ENCODE results near the gene ZNF217. TPM values are rescaled to one million over a fixed set of nuclear protein-coding genes. Genes with fewer than 3 reads are reported as not detected.

Gene ZNF217
- total and polyA plus RNA-seq, 10 of the 15 experiments (the other 5 are each of a cell fraction or from before 2014, with no cell fraction given) = 8.5 to 76.6 (median 40.6) TPM

DNA sequence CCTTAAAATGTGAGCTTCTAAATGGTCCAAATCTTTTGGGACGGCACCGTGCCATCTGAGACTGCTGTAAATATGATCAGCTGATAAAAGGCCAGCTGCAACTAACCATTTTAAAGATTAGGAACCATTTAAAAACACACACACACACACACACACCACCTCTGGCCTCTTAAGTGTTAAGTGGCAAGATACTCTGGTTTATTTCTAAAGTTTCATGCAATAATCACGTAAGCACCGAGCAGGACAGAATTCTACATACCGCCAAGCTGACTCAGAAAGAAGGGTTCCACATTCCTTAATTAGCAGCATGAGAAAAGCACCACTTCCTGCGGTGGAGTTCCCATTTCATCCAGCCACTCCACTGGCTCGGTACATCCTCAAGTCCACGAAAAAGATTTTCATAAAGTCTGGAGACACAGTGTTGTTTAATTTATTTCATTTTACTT lies 17.8 kb upstream of the ZNF217 start (continued):
- TF ChIP-seq, protein P1, sequence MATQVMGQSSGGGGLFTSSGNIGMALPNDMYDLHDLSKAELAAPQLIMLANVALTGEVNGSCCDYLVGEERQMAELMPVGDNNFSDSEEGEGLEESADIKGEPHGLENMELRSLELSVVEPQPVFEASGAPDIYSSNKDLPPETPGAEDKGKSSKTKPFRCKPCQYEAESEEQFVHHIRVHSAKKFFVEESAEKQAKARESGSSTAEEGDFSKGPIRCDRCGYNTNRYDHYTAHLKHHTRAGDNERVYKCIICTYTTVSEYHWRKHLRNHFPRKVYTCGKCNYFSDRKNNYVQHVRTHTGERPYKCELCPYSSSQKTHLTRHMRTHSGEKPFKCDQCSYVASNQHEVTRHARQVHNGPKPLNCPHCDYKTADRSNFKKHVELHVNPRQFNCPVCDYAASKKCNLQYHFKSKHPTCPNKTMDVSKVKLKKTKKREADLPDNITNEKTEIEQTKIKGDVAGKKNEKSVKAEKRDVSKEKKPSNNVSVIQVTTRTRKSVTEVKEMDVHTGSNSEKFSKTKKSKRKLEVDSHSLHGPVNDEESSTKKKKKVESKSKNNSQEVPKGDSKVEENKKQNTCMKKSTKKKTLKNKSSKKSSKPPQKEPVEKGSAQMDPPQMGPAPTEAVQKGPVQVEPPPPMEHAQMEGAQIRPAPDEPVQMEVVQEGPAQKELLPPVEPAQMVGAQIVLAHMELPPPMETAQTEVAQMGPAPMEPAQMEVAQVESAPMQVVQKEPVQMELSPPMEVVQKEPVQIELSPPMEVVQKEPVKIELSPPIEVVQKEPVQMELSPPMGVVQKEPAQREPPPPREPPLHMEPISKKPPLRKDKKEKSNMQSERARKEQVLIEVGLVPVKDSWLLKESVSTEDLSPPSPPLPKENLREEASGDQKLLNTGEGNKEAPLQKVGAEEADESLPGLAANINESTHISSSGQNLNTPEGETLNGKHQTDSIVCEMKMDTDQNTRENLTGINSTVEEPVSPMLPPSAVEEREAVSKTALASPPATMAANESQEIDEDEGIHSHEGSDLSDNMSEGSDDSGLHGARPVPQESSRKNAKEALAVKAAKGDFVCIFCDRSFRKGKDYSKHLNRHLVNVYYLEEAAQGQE (IDR thresholded peaks at IDR 0.05; ENCODE audit: low read depth, low read length) = no peak
- TF ChIP-seq DPF2 (IDR thresholded peaks at IDR 0.05) = peak; percentile 65
- TF ChIP-seq SRF (IDR thresholded peaks at IDR 0.05; ENCODE audit: low read depth in 2 of 2, low read length in 2 of 2) = peak in 1 of 2 experiments; percentile 59; a peak in 2 of 4 replicates
- TF ChIP-seq ZSCAN29 (IDR thresholded peaks at IDR 0.05) = no peak
- TF ChIP-seq MYC (IDR thresholded peaks at IDR 0.05; ENCODE audit: insufficient read depth, insufficient read length, insufficient replicate concordance, low read length, severe bottlenecking) = no peak
- TF ChIP-seq POLR2AphosphoS2 (IDR thresholded peaks at IDR 0.05; ENCODE audit: low read depth, low read length) = no peak
- no peak for TF ChIP-seq NR2C2 (IDR thresholded peaks at IDR 0.05; ENCODE audit: borderline replicate concordance, control insufficient read depth, insufficient read length, low read depth)
- TF ChIP-seq, protein P2, sequence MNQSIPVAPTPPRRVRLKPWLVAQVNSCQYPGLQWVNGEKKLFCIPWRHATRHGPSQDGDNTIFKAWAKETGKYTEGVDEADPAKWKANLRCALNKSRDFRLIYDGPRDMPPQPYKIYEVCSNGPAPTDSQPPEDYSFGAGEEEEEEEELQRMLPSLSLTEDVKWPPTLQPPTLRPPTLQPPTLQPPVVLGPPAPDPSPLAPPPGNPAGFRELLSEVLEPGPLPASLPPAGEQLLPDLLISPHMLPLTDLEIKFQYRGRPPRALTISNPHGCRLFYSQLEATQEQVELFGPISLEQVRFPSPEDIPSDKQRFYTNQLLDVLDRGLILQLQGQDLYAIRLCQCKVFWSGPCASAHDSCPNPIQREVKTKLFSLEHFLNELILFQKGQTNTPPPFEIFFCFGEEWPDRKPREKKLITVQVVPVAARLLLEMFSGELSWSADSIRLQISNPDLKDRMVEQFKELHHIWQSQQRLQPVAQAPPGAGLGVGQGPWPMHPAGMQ (IDR thresholded peaks at IDR 0.05; ENCODE audit: borderline replicate concordance) = no peak
- TF ChIP-seq, protein P3, sequence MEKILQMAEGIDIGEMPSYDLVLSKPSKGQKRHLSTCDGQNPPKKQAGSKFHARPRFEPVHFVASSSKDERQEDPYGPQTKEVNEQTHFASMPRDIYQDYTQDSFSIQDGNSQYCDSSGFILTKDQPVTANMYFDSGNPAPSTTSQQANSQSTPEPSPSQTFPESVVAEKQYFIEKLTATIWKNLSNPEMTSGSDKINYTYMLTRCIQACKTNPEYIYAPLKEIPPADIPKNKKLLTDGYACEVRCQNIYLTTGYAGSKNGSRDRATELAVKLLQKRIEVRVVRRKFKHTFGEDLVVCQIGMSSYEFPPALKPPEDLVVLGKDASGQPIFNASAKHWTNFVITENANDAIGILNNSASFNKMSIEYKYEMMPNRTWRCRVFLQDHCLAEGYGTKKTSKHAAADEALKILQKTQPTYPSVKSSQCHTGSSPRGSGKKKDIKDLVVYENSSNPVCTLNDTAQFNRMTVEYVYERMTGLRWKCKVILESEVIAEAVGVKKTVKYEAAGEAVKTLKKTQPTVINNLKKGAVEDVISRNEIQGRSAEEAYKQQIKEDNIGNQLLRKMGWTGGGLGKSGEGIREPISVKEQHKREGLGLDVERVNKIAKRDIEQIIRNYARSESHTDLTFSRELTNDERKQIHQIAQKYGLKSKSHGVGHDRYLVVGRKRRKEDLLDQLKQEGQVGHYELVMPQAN (conservative IDR thresholded peaks at IDR 0.05) = peak; percentile 70; the same call in 1 of the 2 replicates
- no peak for TF ChIP-seq ZNF24 (IDR thresholded peaks at IDR 0.05)
- 0 out of 2 replicates have a peak, but pooled peaks have one; percentile 50 for TF ChIP-seq TCF7 (IDR thresholded peaks at IDR 0.05; ENCODE audit: borderline replicate concordance)
- TF ChIP-seq CBX3 (IDR thresholded peaks at IDR 0.05; ENCODE audit: borderline replicate concordance, low read depth) = no peak
- no peak for TF ChIP-seq SIN3A (IDR thresholded peaks at IDR 0.05; ENCODE audit: low read depth, low read length)
- TF ChIP-seq EED (IDR thresholded peaks at IDR 0.05; ENCODE audit: low read depth) = peak; percentile 99
- no peak for TF ChIP-seq ESRRA (IDR thresholded peaks at IDR 0.05; ENCODE audit: low read length)
- no peak for TF ChIP-seq ZNF384 (IDR thresholded peaks at IDR 0.05; ENCODE audit: borderline replicate concordance, low read depth, low read length)
- no peak for TF ChIP-seq SIX5 (IDR thresholded peaks at IDR 0.05; ENCODE audit: low read depth, low read length, severe bottlenecking)
- TF ChIP-seq, protein P4, sequence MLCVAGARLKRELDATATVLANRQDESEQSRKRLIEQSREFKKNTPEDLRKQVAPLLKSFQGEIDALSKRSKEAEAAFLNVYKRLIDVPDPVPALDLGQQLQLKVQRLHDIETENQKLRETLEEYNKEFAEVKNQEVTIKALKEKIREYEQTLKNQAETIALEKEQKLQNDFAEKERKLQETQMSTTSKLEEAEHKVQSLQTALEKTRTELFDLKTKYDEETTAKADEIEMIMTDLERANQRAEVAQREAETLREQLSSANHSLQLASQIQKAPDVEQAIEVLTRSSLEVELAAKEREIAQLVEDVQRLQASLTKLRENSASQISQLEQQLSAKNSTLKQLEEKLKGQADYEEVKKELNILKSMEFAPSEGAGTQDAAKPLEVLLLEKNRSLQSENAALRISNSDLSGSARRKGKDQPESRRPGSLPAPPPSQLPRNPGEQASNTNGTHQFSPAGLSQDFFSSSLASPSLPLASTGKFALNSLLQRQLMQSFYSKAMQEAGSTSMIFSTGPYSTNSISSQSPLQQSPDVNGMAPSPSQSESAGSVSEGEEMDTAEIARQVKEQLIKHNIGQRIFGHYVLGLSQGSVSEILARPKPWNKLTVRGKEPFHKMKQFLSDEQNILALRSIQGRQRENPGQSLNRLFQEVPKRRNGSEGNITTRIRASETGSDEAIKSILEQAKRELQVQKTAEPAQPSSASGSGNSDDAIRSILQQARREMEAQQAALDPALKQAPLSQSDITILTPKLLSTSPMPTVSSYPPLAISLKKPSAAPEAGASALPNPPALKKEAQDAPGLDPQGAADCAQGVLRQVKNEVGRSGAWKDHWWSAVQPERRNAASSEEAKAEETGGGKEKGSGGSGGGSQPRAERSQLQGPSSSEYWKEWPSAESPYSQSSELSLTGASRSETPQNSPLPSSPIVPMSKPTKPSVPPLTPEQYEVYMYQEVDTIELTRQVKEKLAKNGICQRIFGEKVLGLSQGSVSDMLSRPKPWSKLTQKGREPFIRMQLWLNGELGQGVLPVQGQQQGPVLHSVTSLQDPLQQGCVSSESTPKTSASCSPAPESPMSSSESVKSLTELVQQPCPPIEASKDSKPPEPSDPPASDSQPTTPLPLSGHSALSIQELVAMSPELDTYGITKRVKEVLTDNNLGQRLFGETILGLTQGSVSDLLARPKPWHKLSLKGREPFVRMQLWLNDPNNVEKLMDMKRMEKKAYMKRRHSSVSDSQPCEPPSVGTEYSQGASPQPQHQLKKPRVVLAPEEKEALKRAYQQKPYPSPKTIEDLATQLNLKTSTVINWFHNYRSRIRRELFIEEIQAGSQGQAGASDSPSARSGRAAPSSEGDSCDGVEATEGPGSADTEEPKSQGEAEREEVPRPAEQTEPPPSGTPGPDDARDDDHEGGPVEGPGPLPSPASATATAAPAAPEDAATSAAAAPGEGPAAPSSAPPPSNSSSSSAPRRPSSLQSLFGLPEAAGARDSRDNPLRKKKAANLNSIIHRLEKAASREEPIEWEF (IDR thresholded peaks at IDR 0.05; ENCODE audit: insufficient replicate concordance, low read depth, low read length) = peak; percentile 14
- no peak for TF ChIP-seq JUND (IDR thresholded peaks at IDR 0.05; ENCODE audit: low read depth, low read length)

Measured in GM12878 (cell line).